HCT116 (cell line): ENCODE results near the gene ANGPTL8. TPM values are rescaled to one million over a fixed set of nuclear protein-coding genes. Genes with fewer than 3 reads are reported as not detected.

Experiments
- ATAC-seq: fragments of 200-7000 bp; cut with Tn5 transposase; 2 replicates; pipeline ENCODE4 v1.9.1; 2020; ENCODE audit warnings: mild to moderate bottlenecking, moderate library complexity
- BruUV-seq: library from RNA; stranded (reverse); fragments of 400-500 nt; replicated peaks from 2 replicates; lab custom pipeline; 2021; lab: Mats Ljungman, UMichigan
- CTCF ChIA-PET: fragments of 300-600 bp; sonication (Branson Sonifier 250); formaldehyde crosslinking; loops from one replicate; lab custom pipeline; 2021; ENCODE audit warnings: antibody characterized with exemption; lab: Charles Lee
- POLR2A ChIA-PET: fragments of 300-600, 350-600 bp; sonication (Branson Sonifier 250); formaldehyde crosslinking; loops from one replicate; lab custom pipeline; 2021; ENCODE audit warnings: antibody characterized with exemption; lab: Charles Lee
- RAD21 ChIA-PET, 2 experiments: fragments of 300-600 bp; sonication (Branson Sonifier 250); formaldehyde crosslinking; loops; one replicate each; lab custom pipeline; 2023; ENCODE audit warnings: low total read pairs in 2 of 2; ENCODE audit not compliant: uncharacterized antibody in 2 of 2, unreplicated experiment in 2 of 2, low non-redundant PET in 1 of 2; lab: Charles Lee
- DNase-seq: peaks from one replicate; pipeline ENCODE4 v3.0.0-alpha.2; 2010; ENCODE audit warnings: low read depth, low spot score
- H2AFZ ChIP-seq: fragments of 200-600 bp; shearing (Covaris generic), sonication (generic); 2 replicates; pipeline ENCODE4 v1.6.1; 2017; ENCODE audit warnings: low read depth, mixed run types, mixed read lengths, antibody characterized with exemption, low read length; ENCODE audit not compliant: poor library complexity, severe bottlenecking
- H3K27ac ChIP-seq: 2 replicates; pipeline ENCODE4 v1.5.1; 2012; ENCODE audit warnings: low read depth, low read length
- H3K27me3 ChIP-seq: fragments of 200-600 bp; sonication (generic); 2 replicates; pipeline ENCODE4 v1.6.1; 2016; ENCODE audit warnings: mixed run types, low read length, mixed read lengths; ENCODE audit not compliant: insufficient read depth
- H3K36me3 ChIP-seq, 2 experiments: fragments of 200-500 bp in 1 of 2; fragments of 200-600 bp in 1 of 2; sonication (Bioruptor generic) in 1 of 2; sonication (generic) in 1 of 2; 2 replicates each; pipeline versions ENCODE4 v1.5.1 to v1.6.1; 2014 to 2016; ENCODE audit warnings: low read length in 2 of 2, inconsistent platforms in 1 of 2, mixed read lengths in 1 of 2, mixed run types in 1 of 2; ENCODE audit not compliant: insufficient read depth in 2 of 2, control insufficient read depth in 1 of 2
- H3K4me1 ChIP-seq, 2 experiments: fragments of 200-600 bp in 1 of 2; sonication (generic) in 1 of 2; 2 replicates each; pipeline versions ENCODE4 v1.5.1 to v1.6.1; 2012 to 2017; ENCODE audit warnings: low read length in 2 of 2, inconsistent platforms in 1 of 2, mild to moderate bottlenecking in 1 of 2, mixed read lengths in 1 of 2, mixed run types in 1 of 2, moderate library complexity in 1 of 2; ENCODE audit not compliant: insufficient read depth in 2 of 2, control insufficient read depth in 1 of 2
- H3K4me2 ChIP-seq: fragments of 200-600 bp; sonication (generic); 2 replicates; pipeline ENCODE4 v1.6.1; 2017; ENCODE audit warnings: mixed run types, low read length, mixed read lengths
- H3K4me3 ChIP-seq, 2 experiments: fragments of 200-600 bp in 1 of 2; sonication (generic) in 1 of 2; replicated peaks in 1 of 2; 2 replicates each; pipeline ENCODE4 v1.5.1; 2011 to 2016; ENCODE audit warnings: low read length in 2 of 2, control low read depth in 1 of 2, low read depth in 1 of 2, mild to moderate bottlenecking in 1 of 2, mixed read lengths in 1 of 2, mixed run types in 1 of 2
- H3K79me2 ChIP-seq: fragments of 200-600 bp; sonication (generic); 2 replicates; pipeline ENCODE4 v1.6.1; 2017; ENCODE audit warnings: mild to moderate bottlenecking, mixed run types, low read length, moderate library complexity, mixed read lengths; ENCODE audit not compliant: insufficient read depth
- H3K9ac ChIP-seq: fragments of 200-600 bp; sonication (generic); 2 replicates; pipeline ENCODE4 v1.6.1; 2016; ENCODE audit warnings: low read length, mixed read lengths
- H3K9me2 ChIP-seq: fragments of 200-600 bp; sonication (generic), shearing (Covaris generic); 2 replicates; pipeline ENCODE4 v1.6.1; 2017; ENCODE audit warnings: mixed run types, mild to moderate bottlenecking, moderate library complexity; ENCODE audit not compliant: insufficient read depth
- H3K9me3 ChIP-seq, 2 experiments: fragments of 200-500 bp in 1 of 2; fragments of 200-600 bp in 1 of 2; sonication (Bioruptor generic) in 1 of 2; sonication (generic) in 1 of 2; 2 replicates each; pipeline ENCODE4 v1.6.1; 2014 to 2017; ENCODE audit warnings: low read length in 2 of 2, mixed read lengths in 2 of 2, inconsistent platforms in 1 of 2, low read depth in 1 of 2, mild to moderate bottlenecking in 1 of 2, mixed run types in 1 of 2, moderate library complexity in 1 of 2; ENCODE audit not compliant: control insufficient read depth in 1 of 2, insufficient read depth in 1 of 2
- H4K20me1 ChIP-seq: fragments of 200-600 bp; sonication (generic), shearing (Covaris generic); 2 replicates; pipeline ENCODE4 v1.6.1; 2017; ENCODE audit warnings: mixed run types, mild to moderate bottlenecking, moderate library complexity; ENCODE audit not compliant: insufficient read depth
- ATF3 ChIP-seq: IDR thresholded peaks from 2 replicates; pipeline ENCODE4 v1.6.1; 2012
- CTCF ChIP-seq, 3 experiments: fragments of 200-600 bp in 1 of 3; sonication (generic) in 1 of 3; IDR thresholded peaks in 2 of 3; conservative IDR thresholded peaks in 1 of 3; 2 replicates each; pipeline ENCODE4 v1.5.1; 2012 to 2017; ENCODE audit warnings: low read depth in 2 of 3, low read length in 2 of 3, antibody characterized with exemption in 1 of 3, borderline replicate concordance in 1 of 3, control low read depth in 1 of 3, mild to moderate bottlenecking in 1 of 3, mixed read lengths in 1 of 3, mixed run types in 1 of 3, moderate library complexity in 1 of 3; ENCODE audit not compliant: insufficient read depth in 1 of 3
- EGR1 ChIP-seq: IDR thresholded peaks from 2 replicates; pipeline ENCODE4 v1.6.1; 2012; ENCODE audit warnings: low read depth
- ELF1 ChIP-seq: IDR thresholded peaks from 2 replicates; pipeline ENCODE4 v1.6.1; 2012; ENCODE audit warnings: low read depth, borderline replicate concordance
- EZH2 ChIP-seq: fragments of 200-600 bp; sonication (generic); IDR thresholded peaks from 2 replicates; pipeline ENCODE4 v1.6.1; 2017; ENCODE audit warnings: antibody characterized with exemption, mixed run types
- FOSL1 ChIP-seq: IDR thresholded peaks from 2 replicates; pipeline ENCODE4 v1.6.1; 2012; ENCODE audit warnings: low read depth
- POLR2AphosphoS5 ChIP-seq: IDR thresholded peaks from 2 replicates; pipeline ENCODE4 v1.6.1; 2011; ENCODE audit warnings: mild to moderate bottlenecking, low read depth, low read length, moderate library complexity
- TCF7L2 ChIP-seq: IDR thresholded peaks from 2 replicates; pipeline ENCODE4 v1.7.0; 2011; ENCODE audit warnings: borderline replicate concordance, inconsistent platforms; ENCODE audit not compliant: insufficient read depth, insufficient read length; ENCODE audit errors: extremely low read depth
- ZBTB33 ChIP-seq: IDR thresholded peaks from 2 replicates; pipeline ENCODE4 v1.6.1; 2011; ENCODE audit warnings: mild to moderate bottlenecking, low read length, moderate library complexity; ENCODE audit not compliant: insufficient replicate concordance; ENCODE audit errors: extremely low read depth
- ZFX ChIP-seq: fragments of 450-650 bp; IDR thresholded peaks from 2 replicates; pipeline ENCODE4 v1.6.1; 2017
- intact Hi-C: fragments of 100-400 bp; cut with micrococcal nuclease; formaldehyde crosslinking; loops from 2 replicates; pipeline ENCODE4 v1.10.0; 2022
- total RNA-seq: library from RNA; stranded (reverse); gene quantifications from one replicate; pipeline ENCODE4 v1.2.1, GENCODE V29; 2021; ENCODE audit not compliant: unreplicated experiment

Gene ANGPTL8
- total RNA-seq, 1 experiment from 2014 or later, result not detected

GRCh38 chr19:11269408-11269807 is 30.0 kb downstream of the ANGPTL8 start:
- Histone ChIP-seq H3K9me3 (no peaks in the 10 kb centered on the region), H3K4me3 (no peak overlapping the region), H3K4me2 (no peak overlapping the region), H4K20me1 (no peaks in the 10 kb centered on the region), H3K9me2 (no peaks in the 10 kb centered on the region), H3K27me3 (no peaks in the 10 kb centered on the region), H3K9ac (no peak overlapping the region), H3K27ac (no peak overlapping the region), H3K79me2 (no peaks in the 10 kb centered on the region), H2AFZ (no peak overlapping the region), H3K36me3 (no peaks in the 10 kb centered on the region), H3K4me1 (peaks cover 15 to 32% of the 10 kb centered on the region in 2 experiments)
- ATAC-seq, result no peak
- POLR2A ChIA-PET, result no interaction called here
- BruUV-seq, result no TSS peak
- intact Hi-C loops, result no loop called here
- TF ChIP-seq ZFX (no peak), EZH2 (no peak), ZBTB33 (no peak), ATF3 (no peak), TCF7L2 (no peak), FOSL1 (no peak), EGR1 (no peak), CTCF (IDR thresholded peaks at IDR 0.05 in 2 of 3, conservative IDR thresholded peaks at IDR 0.05 in 1 of 3; ENCODE audit: borderline replicate concordance in 1 of 3, insufficient read depth in 1 of 3, low read depth in 2 of 3, low read length in 2 of 3) (no peak), POLR2AphosphoS5 (no peak), ELF1 (no peak)
- CTCF ChIA-PET, result no interaction called here
- RAD21 ChIA-PET, result no interaction called here
- DNase-seq, result no peak
